Osteoblast (primary cell): ENCODE measurements around the gene DNAH10. TPM values are rescaled to one million over a fixed set of nuclear protein-coding genes. Genes with fewer than 3 reads are reported as not detected.

Source experiments
- DNase-seq: peaks from one replicate; pipeline ENCODE4 v3.0.0; 2011; ENCODE audit warnings: low spot score, mixed read lengths; ENCODE audit not compliant: insufficient read length; ENCODE audit errors: missing footprints
- H2AFZ ChIP-seq: 2 replicates; pipeline ENCODE4 v1.6.0; 2011; ENCODE audit warnings: mild to moderate bottlenecking, low read length
- H3K27ac ChIP-seq: 2 replicates; pipeline ENCODE4 v1.5.1; 2011; ENCODE audit warnings: mild to moderate bottlenecking, low read depth, low read length, moderate library complexity
- H3K27me3 ChIP-seq: 2 replicates; pipeline ENCODE4 v1.6.0; 2012; ENCODE audit warnings: mild to moderate bottlenecking, control low read depth, inconsistent platforms, low read length, moderate library complexity; ENCODE audit not compliant: insufficient read depth
- H3K36me3 ChIP-seq: 2 replicates; pipeline ENCODE4 v1.5.1; 2011; ENCODE audit warnings: mild to moderate bottlenecking, low read length, control low read depth, moderate library complexity; ENCODE audit not compliant: insufficient read depth
- H3K4me1 ChIP-seq: 2 replicates; pipeline ENCODE4 v1.5.1; 2011; ENCODE audit warnings: mild to moderate bottlenecking, low read length, control low read depth, moderate library complexity; ENCODE audit not compliant: insufficient read depth
- H3K4me2 ChIP-seq: 2 replicates; pipeline ENCODE4 v1.6.0; 2011; ENCODE audit warnings: mild to moderate bottlenecking, low read length; ENCODE audit not compliant: insufficient read depth
- H3K4me3 ChIP-seq: fragments of 200-600 bp; sonication (generic); 3 replicates; pipeline ENCODE4 v1.5.1; 2012; ENCODE audit warnings: mild to moderate bottlenecking, low read length, inconsistent platforms; ENCODE audit not compliant: insufficient read depth
- H3K79me2 ChIP-seq: 2 replicates; pipeline ENCODE4 v1.6.0; 2012; ENCODE audit warnings: mild to moderate bottlenecking, low read length, control low read depth, inconsistent platforms; ENCODE audit not compliant: insufficient read depth
- H3K9me3 ChIP-seq: 2 replicates; pipeline ENCODE4 v1.5.1; 2011; ENCODE audit warnings: low read depth, low read length, control low read depth
- H4K20me1 ChIP-seq: 2 replicates; pipeline ENCODE4 v1.6.0; 2012; ENCODE audit warnings: mild to moderate bottlenecking, low read length, control low read depth; ENCODE audit not compliant: insufficient read depth
- CTCF ChIP-seq: IDR thresholded peaks from 2 replicates; pipeline ENCODE4 v1.5.1; 2011; ENCODE audit warnings: mild to moderate bottlenecking, low read depth, low read length, moderate library complexity; ENCODE audit errors: extremely low read depth
- total RNA-seq: library from RNA; depleted of rRNA; stranded (reverse); fragments of >200 nt; gene quantifications from 2 replicates; pipeline ENCODE4 v1.2.3, GENCODE V29; 2012

The DNAH10 gene
- total RNA-seq, 1 donor = 0.72 TPM

- no peak for TF ChIP-seq CTCF
- H3K4me1 ChIP-seq = peaks cover 17% of the 10 kb centered on the region
- no peak overlapping the region for H2AFZ ChIP-seq
- DNase-seq = no peak
- no peak overlapping the region for H3K4me2 ChIP-seq
- no peaks in the 10 kb centered on the region for H3K27me3 ChIP-seq
- H4K20me1 ChIP-seq = peaks cover 49% of the 10 kb centered on the region
- peaks cover 16% of the 10 kb centered on the region for H3K36me3 ChIP-seq
- no peaks in the 10 kb centered on the region for H3K9me3 ChIP-seq
- H3K27ac ChIP-seq = no peak overlapping the region
- no peak overlapping the region for H3K4me3 ChIP-seq
- H3K79me2 ChIP-seq = peaks cover 49% of the 10 kb centered on the region
Observed at GRCh38 chr12:123948796-123949769, 187.0 kb downstream of the DNAH10 start.

- H3K9me3 ChIP-seq = no peaks in the 10 kb centered on the region
- no peak overlapping the region for H2AFZ ChIP-seq
- no peaks in the 10 kb centered on the region for H3K27me3 ChIP-seq
- peaks cover 10% of the 10 kb centered on the region for H3K36me3 ChIP-seq
- peaks cover 16% of the 10 kb centered on the region for H3K4me1 ChIP-seq
- no peak for DNase-seq
- no peak for TF ChIP-seq CTCF
- no peak overlapping the region for H3K4me3 ChIP-seq
- H4K20me1 ChIP-seq = peaks cover 49% of the 10 kb centered on the region
- H3K27ac ChIP-seq = no peak overlapping the region
- peaks cover 51% of the 10 kb centered on the region for H3K79me2 ChIP-seq
- H3K4me2 ChIP-seq = no peak overlapping the region
Observed at GRCh38 chr12:123949770-123950165, 187.7 kb downstream of the DNAH10 start.

GRCh38 chr12:123950476-123951349 is 188.6 kb downstream of the DNAH10 start:
- peaks cover 16% of the 10 kb centered on the region for H3K4me1 ChIP-seq
- H3K4me2 ChIP-seq = no peak overlapping the region
- peaks cover 54% of the 10 kb centered on the region for H4K20me1 ChIP-seq
- no peak for TF ChIP-seq CTCF
- H3K27ac ChIP-seq = no peak overlapping the region
- peaks cover 53% of the 10 kb centered on the region for H3K79me2 ChIP-seq
- no peaks in the 10 kb centered on the region for H3K9me3 ChIP-seq
- peak; percentile 94 for DNase-seq
- H3K4me3 ChIP-seq = no peak overlapping the region
- H2AFZ ChIP-seq = no peak overlapping the region
- peaks cover under 1% of the 10 kb centered on the region for H3K36me3 ChIP-seq
- H3K27me3 ChIP-seq = no peaks in the 10 kb centered on the region
